A673 (cell line): ENCODE results near the gene PHKB.

Source experiments
- CTCF ChIP-seq: fragments of 300-800, 200-600 bp; sonication (generic); conservative IDR thresholded peaks from 2 replicates; pipeline ENCODE4 v1.5.1; 2017; ENCODE audit warnings: low read depth, mild to moderate bottlenecking, antibody characterized with exemption, low read length, moderate library complexity, mixed read lengths
- EZH2 ChIP-seq: fragments of 200-600 bp; sonication (generic); IDR thresholded peaks from 2 replicates; pipeline ENCODE4 v1.6.1; 2017; ENCODE audit warnings: borderline replicate concordance, low read depth, mild to moderate bottlenecking, mixed read lengths, antibody characterized with exemption, low read length; ENCODE audit not compliant: poor library complexity, severe bottlenecking

DNA sequence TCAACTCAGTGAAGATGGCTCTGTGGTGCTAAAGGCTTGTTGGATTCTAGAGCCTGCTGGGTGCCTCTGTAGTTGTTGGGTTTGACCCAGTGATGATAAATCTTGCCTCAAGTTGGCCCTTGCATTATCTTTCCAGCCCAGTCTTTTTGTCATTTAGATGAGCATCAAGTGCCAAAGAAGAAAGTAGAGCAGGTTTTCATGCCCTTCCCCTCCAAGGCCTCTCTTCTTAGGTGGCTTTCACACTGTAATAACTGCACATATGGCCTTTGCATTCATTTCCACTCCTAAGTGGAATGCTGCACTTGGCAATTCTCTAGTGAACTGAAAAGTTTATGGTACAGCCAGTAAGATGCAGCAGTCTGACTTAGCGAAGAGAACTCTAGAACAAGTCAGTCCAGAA is 165.1 kb downstream of the PHKB start:
- TF ChIP-seq CTCF (no peak), EZH2 (no peak)
